HepG2 (cell line): ENCODE results near the gene RPL27A. TPM values are rescaled to one million over a fixed set of nuclear protein-coding genes. Genes with fewer than 3 reads are reported as not detected.

Source experiments
- ATAC-seq: fragments of 200-7000 bp; cut with Tn5 transposase; 3 replicates; pipeline ENCODE4 v1.9.1; 2020; ENCODE audit warnings: mild to moderate bottlenecking, moderate library complexity
- BruUV-seq: library from RNA; stranded (reverse); fragments of 400-500 nt; replicated peaks from 2 replicates; lab custom pipeline; 2021; lab: Mats Ljungman, UMichigan
- CTCF ChIA-PET: fragments of 300-600 bp; formaldehyde crosslinking; extraction: SDS; loops from one replicate; lab custom pipeline; 2021; ENCODE audit warnings: low total read pairs, inconsistent platforms, low intra/inter-chr PET ratio; lab: Yijun Ruan, JAX
- POLR2A ChIA-PET: fragments of 350-600 bp; sonication (Branson Sonifier 250); formaldehyde crosslinking; loops from one replicate; lab custom pipeline; 2020; ENCODE audit warnings: antibody characterized with exemption, inconsistent platforms; lab: Yijun Ruan, JAX
- DNase-seq: peaks from one replicate; pipeline ENCODE4 v3.0.0-alpha.2; 2015; ENCODE audit warnings: low spot score
- FAIRE-seq: peaks from 3 replicates; lab custom pipeline; 2011; peaks lifted over from hg19 to GRCh38; lab: Jason Lieb, UNC
- H2AFZ ChIP-seq: one replicate; pipeline ENCODE4 v1.6.1; 2011; ENCODE audit warnings: low read length, inconsistent platforms
- H3K27ac ChIP-seq: fragments of 300-600 bp; 3 replicates; pipeline ENCODE4 v1.8.0; 2011; ENCODE audit warnings: mixed run types, mild to moderate bottlenecking, mixed read lengths, low read length, inconsistent platforms; ENCODE audit not compliant: insufficient read depth; ENCODE audit errors: extremely low read length
- H3K27me3 ChIP-seq, 2 experiments: fragments of 200-600 bp in 1 of 2; 2 replicates in 1 of 2; 3 replicates in 1 of 2; pipeline versions ENCODE4 v1.6.0 to v1.8.0; 2011; ENCODE audit warnings: low read length in 2 of 2, mild to moderate bottlenecking in 2 of 2, moderate library complexity in 2 of 2, inconsistent platforms in 1 of 2; ENCODE audit not compliant: insufficient read depth in 2 of 2, control insufficient read depth in 1 of 2
- H3K36me3 ChIP-seq, 2 experiments: fragments of 200-600 bp in 1 of 2; replicated peaks in 1 of 2; 2 replicates in 1 of 2; 3 replicates in 1 of 2; pipeline versions ENCODE4 v1.5.1 to v1.8.0; 2011; ENCODE audit warnings: low read length in 2 of 2, inconsistent platforms in 1 of 2; ENCODE audit not compliant: insufficient read depth in 2 of 2, control insufficient read depth in 1 of 2
- H3K4me1 ChIP-seq: 2 replicates; pipeline ENCODE4 v1.5.1; 2012; ENCODE audit warnings: low read length, inconsistent platforms; ENCODE audit not compliant: insufficient read depth
- H3K4me2 ChIP-seq: 2 replicates; pipeline ENCODE4 v1.6.0; 2011; ENCODE audit warnings: low read depth, low read length, inconsistent platforms
- H3K4me3 ChIP-seq, 3 experiments: fragments of 200-600 bp in 1 of 3; sonication (generic), shearing (Covaris generic) in 1 of 3; replicated peaks in 1 of 3; 2 replicates each; pipeline ENCODE4 v1.5.1; 2011 to 2016; ENCODE audit warnings: low read length in 3 of 3, inconsistent platforms in 2 of 3, low read depth in 2 of 3, mild to moderate bottlenecking in 2 of 3, control low read depth in 1 of 3, mixed read lengths in 1 of 3; ENCODE audit not compliant: insufficient read depth in 1 of 3
- H3K79me2 ChIP-seq: one replicate; pipeline ENCODE4 v1.6.1; 2011; ENCODE audit warnings: low read length, inconsistent platforms; ENCODE audit not compliant: insufficient read depth
- H3K9ac ChIP-seq: 2 replicates; pipeline ENCODE4 v1.6.0; 2011; ENCODE audit warnings: mild to moderate bottlenecking, low read depth, low read length, inconsistent platforms; ENCODE audit not compliant: insufficient read depth
- H3K9me3 ChIP-seq: 2 replicates; pipeline ENCODE4 v1.5.1; 2012; ENCODE audit warnings: mild to moderate bottlenecking, low read length
- H4K20me1 ChIP-seq: 2 replicates; pipeline ENCODE4 v1.6.0; 2011; ENCODE audit warnings: inconsistent platforms, mild to moderate bottlenecking, low read length, moderate library complexity; ENCODE audit not compliant: insufficient read depth
- BATF2 ChIP-seq: sonication (generic); formaldehyde crosslinking; IDR thresholded peaks from 2 replicates; pipeline ENCODE4 v1.8.0; 2022; ENCODE audit warnings: mild to moderate bottlenecking, missing genetic modification reagents, moderate library complexity
- DNMT1 ChIP-seq: sonication (generic); formaldehyde crosslinking; IDR thresholded peaks from 2 replicates; pipeline ENCODE4 v1.5.1; 2020; ENCODE audit warnings: mild to moderate bottlenecking, missing genetic modification reagents
- HNRNPL ChIP-seq: fragments of 200-400 bp; formaldehyde crosslinking; IDR thresholded peaks from 2 replicates; pipeline ENCODE4 v1.6.1; 2017; ENCODE audit warnings: mild to moderate bottlenecking, low read depth, low read length
- NFYB ChIP-seq: sonication (generic); formaldehyde crosslinking; IDR thresholded peaks from 2 replicates; pipeline ENCODE4 v1.4.0; 2020; ENCODE audit warnings: missing genetic modification reagents
- POLR2AphosphoS2 ChIP-seq: IDR thresholded peaks from 2 replicates; pipeline ENCODE4 v1.6.1; 2011; ENCODE audit warnings: low read depth, low read length, improper control_type of control experiment
- ZNF101 ChIP-seq: sonication (generic); formaldehyde crosslinking; IDR thresholded peaks from 2 replicates; pipeline ENCODE4 v1.4.0; 2020; ENCODE audit warnings: mild to moderate bottlenecking, low read depth, missing genetic modification reagents, borderline replicate concordance
- WGBS: methylation state at CpG from one replicate; pipeline ENCODE4 v1.1.6; 2017; ENCODE audit warnings: low lambda C conversion rate; 5-methylcytosine and 5-hydroxymethylcytosine counted together
- in situ Hi-C: cut with HindIII; loops from 2 replicates; pipeline ENCODE4 v1.10.0; 2017; ENCODE audit warnings: low pct_unique_long_range_greater_than_20kb; ENCODE audit not compliant: extremely low pct_ligation_motif_present
- intact Hi-C: fragments of 100-400 bp; cut with micrococcal nuclease; formaldehyde crosslinking; loops from one replicate; pipeline ENCODE4 v1.10.0; 2022; ENCODE audit not compliant: unreplicated experiment
- polyA plus RNA-seq, 8 experiments: library from polyadenylated mRNA; depleted of rRNA in 3 of 8; stranded (reverse) in 7 of 8; unstranded in 1 of 8; fragments of >200 nt; fragmentation: Illumina TruSeq in 4 of 8; extraction: Trizol in 4 of 8; gene quantifications; 2 replicates each; pipeline versions ENCODE4 v1.2.1 to v1.2.3, GENCODE V29; 2011 to 2016; ENCODE audit warnings: low read depth in 4 of 8, missing spikeins in 1 of 8, mixed read lengths in 1 of 8; ENCODE audit not compliant: insufficient read depth in 1 of 8
- total RNA-seq, 5 experiments: library from RNA; depleted of rRNA; stranded (reverse); fragments of >200 nt; fragmentation: Illumina TruSeq; extraction: Trizol; gene quantifications; 2 replicates each; pipeline ENCODE4 v1.2.3, GENCODE V29; 2016; ENCODE audit warnings: low read depth in 1 of 5
- TF ChIP-seq, protein P1 (sequence below): IDR thresholded peaks from 2 replicates; pipeline ENCODE4 v1.6.1; 2016; ENCODE audit warnings: low read depth, control low read depth

The RPL27A gene
- total and polyA plus RNA-seq, 2 of the 13 experiments (the other 11 are each of a cell fraction or from before 2014, with no cell fraction given) = 1,531 to 2,153 TPM

DNA sequence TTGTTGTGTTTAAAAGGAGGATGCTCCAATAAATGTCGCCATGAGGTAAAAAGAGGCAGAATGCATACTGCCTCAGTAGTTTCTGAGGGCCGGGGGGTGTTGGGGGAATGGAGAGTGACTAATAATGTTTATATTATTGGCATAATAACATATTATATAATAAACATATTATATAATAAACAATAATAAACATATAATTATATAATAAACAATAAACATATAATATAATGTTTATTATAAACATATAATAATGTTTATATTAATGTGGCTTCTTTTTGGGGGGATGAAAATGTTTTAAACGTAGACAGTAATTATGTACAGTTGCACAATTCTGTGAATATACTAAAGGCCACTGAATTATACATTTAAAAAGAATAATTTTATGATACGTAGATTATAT is 35.7 kb upstream of the RPL27A start:
- in situ Hi-C loops (no loop called here), intact Hi-C loops (no loop called here)
- CTCF ChIA-PET = no interaction called here
- no peak overlapping the region for H3K4me2 ChIP-seq
- H3K4me3 ChIP-seq = no peak overlapping the region
- POLR2A ChIA-PET = no interaction called here
- ATAC-seq (no peak), DNase-seq (no peak), FAIRE-seq (no peak)
- H3K4me1 ChIP-seq = no peaks in the 10 kb centered on the region
- no TSS peak for BruUV-seq
- H3K9ac ChIP-seq = no peak overlapping the region
- H4K20me1 ChIP-seq = no peaks in the 10 kb centered on the region
- no peaks in the 10 kb centered on the region for H3K79me2 ChIP-seq
- 97% methylated on average over 4 of the region's 4 CpGs for WGBS
- no peak overlapping the region for H3K27ac ChIP-seq
- H3K9me3 ChIP-seq = no peaks in the 10 kb centered on the region
- no peaks in the 10 kb centered on the region for H3K27me3 ChIP-seq
- no peak for TF ChIP-seq HNRNPL
- no peak overlapping the region for H2AFZ ChIP-seq
- H3K36me3 ChIP-seq = peaks cover 9 to 47% of the 10 kb centered on the region in 2 experiments

- 92% methylated on average over 2 of the region's 2 CpGs for WGBS
Observed at GRCh38 chr11:8649361-8649760, 33.2 kb upstream of the RPL27A start.

More at GRCh38 chr11:8649361-8649760, 33.2 kb upstream of the RPL27A start:
- peaks cover 4 to 46% of the 10 kb centered on the region in 2 experiments for H3K36me3 ChIP-seq
- no peak overlapping the region for H3K4me2 ChIP-seq
- ChIA-PET CTCF (no interaction called here), POLR2A (no interaction called here)
- H3K4me3 ChIP-seq = no peak overlapping the region
- FAIRE-seq (no peak), DNase-seq (no peak), ATAC-seq (no peak)
- BruUV-seq = no TSS peak
- H3K9ac ChIP-seq = no peak overlapping the region
- no peaks in the 10 kb centered on the region for H3K9me3 ChIP-seq
- H3K27ac ChIP-seq = no peak overlapping the region
- no peaks in the 10 kb centered on the region for H3K4me1 ChIP-seq
- no peak overlapping the region for H2AFZ ChIP-seq
- intact Hi-C loops = no loop called here
- in situ Hi-C loops = no loop called here
- no peaks in the 10 kb centered on the region for H4K20me1 ChIP-seq
- H3K27me3 ChIP-seq = no peaks in the 10 kb centered on the region
- no peaks in the 10 kb centered on the region for H3K79me2 ChIP-seq
- no peak for TF ChIP-seq ZNF101 (CRISPR knock-in tag)
- TF ChIP-seq BATF2 (CRISPR knock-in tag) = no peak
- no peak for TF ChIP-seq DNMT1 (CRISPR knock-in tag)
- TF ChIP-seq POLR2AphosphoS2 = no peak
- TF ChIP-seq, protein P1, sequence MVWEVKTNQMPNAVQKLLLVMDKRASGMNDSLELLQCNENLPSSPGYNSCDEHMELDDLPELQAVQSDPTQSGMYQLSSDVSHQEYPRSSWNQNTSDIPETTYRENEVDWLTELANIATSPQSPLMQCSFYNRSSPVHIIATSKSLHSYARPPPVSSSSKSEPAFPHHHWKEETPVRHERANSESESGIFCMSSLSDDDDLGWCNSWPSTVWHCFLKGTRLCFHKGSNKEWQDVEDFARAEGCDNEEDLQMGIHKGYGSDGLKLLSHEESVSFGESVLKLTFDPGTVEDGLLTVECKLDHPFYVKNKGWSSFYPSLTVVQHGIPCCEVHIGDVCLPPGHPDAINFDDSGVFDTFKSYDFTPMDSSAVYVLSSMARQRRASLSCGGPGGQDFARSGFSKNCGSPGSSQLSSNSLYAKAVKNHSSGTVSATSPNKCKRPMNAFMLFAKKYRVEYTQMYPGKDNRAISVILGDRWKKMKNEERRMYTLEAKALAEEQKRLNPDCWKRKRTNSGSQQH (CRISPR knock-in tag) = no peak
- TF ChIP-seq NFYB = no peak
